ENCODE results near the gene SIK2.

SIK2 gene

GRCh38 chr11:111582881-111583280 lies 19.4 kb upstream of the SIK2 start:
- DNase-seq = no peak

DNA sequence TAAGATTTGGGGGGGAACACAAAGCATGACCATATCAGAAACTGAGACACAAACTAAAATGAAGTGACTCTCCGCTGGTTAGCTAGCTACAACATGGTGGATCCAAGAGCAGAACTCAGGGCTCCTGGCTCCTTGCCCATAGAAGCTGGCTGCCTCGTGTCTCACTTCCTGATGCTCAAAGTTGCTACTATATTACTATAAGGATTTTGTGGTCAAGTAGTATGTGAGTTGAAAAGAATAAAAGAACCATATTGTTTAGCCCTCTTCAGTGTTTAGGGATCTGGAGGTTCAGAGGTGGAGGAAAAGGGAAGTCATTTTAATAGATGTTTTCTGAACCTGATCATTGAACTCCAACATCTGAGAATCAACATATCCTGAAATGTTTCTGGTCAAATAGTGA lies 16.9 kb upstream of the SIK2 start:
- DNase-seq = no peak

- peak in 1 of 2 donors; percentile 66 for DNase-seq
These were observed 15.8 kb upstream of the SIK2 start for GRCh38 chr11:111586388-111586831.

GRCh38 chr11:111589114-111589513 lies 13.1 kb upstream of the SIK2 start:
- no peak for DNase-seq

GRCh38 chr11:111589886-111590499 lies 12.3 kb upstream of the SIK2 start:
- no peak for DNase-seq

DNA sequence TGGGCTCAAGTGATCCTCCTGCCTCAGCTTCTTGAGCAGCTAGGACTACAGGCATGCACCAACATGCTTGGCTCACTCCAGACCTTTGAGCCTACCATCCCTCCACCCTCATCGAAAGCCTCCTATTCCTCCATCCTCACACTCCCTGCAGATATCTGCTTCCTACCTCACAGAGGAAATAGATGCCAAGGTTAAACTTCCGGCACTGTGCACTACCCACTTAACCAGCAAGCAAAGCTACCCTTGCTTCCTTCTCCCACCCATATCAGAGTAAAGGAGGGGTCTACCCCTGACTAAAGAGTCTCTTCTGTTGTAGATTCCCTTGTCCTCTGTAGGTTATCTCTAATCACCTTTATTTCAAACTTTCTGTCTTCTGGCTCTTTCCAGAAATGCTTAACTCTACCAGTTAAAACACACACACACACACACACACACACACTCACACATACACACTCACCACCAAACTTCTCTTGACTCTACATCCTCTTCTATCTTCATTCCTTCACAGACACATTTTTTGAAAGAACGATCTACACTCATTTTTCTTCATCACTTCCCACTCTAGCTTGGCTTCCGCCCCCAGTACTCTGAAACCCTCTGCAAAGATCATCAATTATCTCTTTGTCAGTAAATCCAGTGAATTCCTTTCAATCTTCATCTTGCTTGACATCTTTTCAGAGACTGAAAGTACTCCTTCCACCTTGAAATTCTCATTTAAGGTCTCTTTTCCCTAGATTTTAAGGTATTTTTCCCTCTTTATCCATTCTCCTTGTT lies 10.9 kb upstream of the SIK2 start:
- DNase-seq = no peak

DNA sequence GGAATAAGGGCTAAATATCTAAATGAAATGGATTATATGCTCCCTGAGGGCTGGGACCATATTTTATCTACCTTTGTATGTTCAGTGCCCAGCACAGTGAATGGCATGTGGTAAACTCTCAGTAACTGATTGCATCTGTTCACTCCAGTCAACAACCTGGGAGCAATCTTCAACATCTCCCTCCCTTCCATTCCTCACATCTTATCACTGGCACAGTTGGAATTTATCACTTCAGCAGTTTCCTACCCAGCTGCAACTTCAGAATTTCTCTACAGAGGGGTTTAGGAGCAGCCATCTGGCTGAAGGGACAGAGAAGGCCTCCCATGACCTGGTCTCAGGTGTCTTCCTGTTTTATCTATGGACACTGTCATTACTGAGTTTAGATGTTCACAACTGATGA lies 9.8 kb upstream of the SIK2 start:
- no peak for DNase-seq

GRCh38 chr11:111596319-111596718 lies 5.9 kb upstream of the SIK2 start:
- no peak for DNase-seq

- no peak for DNase-seq
These were observed 4.1 kb upstream of the SIK2 start for GRCh38 chr11:111598148-111598547.

DNA sequence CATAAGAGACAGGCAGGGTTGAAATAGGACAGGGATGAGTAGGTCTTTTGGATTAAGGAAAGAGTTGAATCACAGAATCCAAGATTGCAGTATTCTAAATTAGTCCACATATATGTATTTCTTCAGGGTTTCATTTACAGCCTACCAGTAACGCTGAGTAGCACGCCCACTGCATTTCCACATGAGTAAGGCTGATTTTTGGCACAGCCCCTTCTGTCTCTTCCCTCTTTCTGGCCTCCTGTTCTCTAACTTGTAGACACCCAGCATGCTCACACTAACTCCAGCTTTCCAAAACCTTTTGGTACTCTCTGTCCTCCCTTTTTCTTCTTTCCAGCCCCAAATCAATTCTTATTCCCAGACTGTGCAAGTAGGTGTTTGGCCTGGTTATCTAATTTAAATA lies 3.7 kb upstream of the SIK2 start:
- DNase-seq = no peak

- no peak for DNase-seq
These were observed 642 bp upstream of the SIK2 start for GRCh38 chr11:111601636-111601978.

DNA sequence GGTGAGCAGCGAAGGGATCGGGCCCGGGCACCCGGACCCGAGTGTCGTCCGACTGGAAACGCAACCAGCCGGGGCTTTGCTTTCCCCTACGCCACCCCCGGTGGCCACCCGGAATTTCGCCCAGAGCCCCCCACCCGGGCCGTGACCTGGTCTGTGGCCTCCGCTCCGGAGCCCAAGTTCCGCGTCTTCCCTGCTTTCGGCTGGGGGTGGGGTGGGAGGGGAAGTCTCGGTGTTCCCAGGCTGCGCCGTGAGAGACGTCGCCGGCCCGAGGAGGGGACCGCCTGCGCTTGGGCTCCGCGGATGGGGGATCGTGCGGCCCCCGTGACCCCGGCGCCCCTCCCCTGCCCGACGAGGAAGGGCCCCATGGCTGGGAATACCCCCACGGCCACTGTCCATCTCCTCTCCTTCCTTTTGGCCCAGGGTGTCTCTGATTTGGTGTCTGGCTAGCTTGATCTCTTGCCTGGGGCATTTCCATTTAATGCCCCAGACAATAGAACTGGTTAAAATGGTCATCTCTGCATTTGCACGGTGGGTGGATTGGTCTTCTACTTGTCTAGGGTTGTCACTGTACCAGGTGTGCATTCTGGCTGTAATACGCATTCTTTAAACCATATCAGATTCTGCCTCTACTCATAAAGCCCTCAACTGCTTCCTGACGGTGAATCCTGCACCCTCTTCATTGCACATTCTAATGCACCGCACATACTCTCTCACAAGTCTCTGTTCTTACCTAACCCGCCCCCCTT lies 789 bp downstream of the SIK2 start:
- peak; percentile 29 to 37 for DNase-seq

DNA sequence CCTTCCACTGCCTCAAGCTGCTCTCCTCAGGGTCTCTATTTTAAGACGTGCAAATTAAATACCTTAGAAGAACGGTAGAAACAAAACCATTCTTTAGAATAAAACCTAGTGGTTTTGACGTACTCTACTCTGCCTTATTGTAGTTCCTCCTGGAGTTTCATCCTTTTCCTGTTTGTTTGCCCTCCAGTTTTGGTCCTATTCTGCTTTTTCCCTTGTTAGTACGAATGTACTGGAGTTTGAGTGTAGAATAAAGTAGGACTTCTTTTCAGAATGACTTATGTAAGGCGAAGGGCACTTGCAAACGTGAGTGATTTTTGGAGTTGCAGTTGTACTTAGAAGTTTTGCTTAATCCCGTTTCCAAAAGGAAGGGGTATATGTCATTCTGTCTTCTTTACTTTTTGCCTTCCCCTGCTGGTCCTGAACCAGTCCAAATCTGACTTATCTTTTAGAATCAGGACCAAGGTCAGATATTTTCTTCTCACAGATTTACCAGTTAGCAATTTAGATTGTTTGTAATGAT lies 1.4 kb downstream of the SIK2 start:
- DNase-seq = no peak

DNA sequence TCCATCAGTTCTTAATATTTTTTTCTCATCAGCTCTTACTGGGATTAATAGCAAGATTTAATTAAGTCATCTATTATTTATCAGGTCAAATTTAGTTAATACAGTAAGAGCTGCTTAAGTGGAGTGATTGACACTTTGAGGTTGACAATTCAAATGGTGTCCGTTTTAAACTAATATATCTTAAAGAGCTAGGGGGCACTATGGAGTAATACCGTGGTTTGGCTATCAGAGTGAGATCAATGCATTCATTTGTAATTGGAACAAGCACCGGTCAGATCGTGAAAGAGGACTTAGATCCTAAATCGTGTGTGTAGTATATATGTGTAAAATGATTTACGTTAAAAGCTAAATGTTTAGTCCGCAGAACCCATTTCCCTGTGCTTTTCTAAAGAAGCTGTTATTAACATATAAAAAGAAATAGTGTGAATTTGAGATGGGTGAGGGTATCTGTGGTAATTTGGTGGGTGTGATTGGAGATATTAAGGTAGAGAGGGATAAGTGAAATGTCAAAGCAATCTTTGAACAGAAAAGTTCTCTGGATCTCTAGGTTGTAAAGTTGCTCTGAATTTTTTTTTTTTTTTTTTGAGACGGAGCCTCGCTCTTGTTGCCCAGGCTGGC lies 2.3 kb downstream of the SIK2 start:
- DNase-seq = peak in 1 of 2 donors; percentile 66

DNA sequence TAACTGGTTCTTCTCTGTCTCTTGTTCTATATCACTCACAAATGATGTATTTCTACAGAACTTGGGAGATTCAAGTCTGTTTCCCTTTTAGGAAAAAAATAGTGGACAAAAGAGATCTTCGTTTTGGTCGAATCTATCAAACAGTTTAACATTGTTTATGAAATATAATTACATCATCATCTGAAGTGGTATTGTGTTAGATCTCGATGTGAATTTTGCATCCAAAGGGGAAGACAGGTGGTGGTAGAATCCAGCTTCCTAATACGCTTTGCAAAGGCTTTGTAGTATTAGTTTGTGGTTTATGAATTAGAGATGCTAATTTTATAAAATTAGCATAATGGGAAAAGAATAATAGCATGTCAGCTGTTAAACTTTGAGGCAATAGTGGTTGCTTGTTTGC lies 3.4 kb downstream of the SIK2 start:
- DNase-seq = no peak

DNA sequence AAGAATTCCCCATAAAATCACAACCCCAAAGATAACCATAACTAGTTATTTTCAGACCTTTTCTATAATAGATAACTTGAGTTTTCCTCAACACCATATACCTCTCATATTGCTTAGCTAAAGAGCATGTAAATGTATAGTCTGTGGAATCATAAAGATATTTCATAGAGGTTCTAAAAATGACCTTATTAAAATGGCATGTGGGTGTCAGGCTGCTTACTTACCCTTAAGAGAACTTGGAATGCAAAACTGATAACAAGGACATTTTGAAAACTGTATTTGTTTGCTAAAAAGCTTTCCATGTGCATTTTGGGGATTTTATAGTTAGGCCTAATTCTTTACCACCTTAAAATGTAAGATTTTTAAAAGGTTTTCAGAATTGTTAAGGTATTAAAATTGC lies 4.7 kb downstream of the SIK2 start:
- no peak for DNase-seq

DNA sequence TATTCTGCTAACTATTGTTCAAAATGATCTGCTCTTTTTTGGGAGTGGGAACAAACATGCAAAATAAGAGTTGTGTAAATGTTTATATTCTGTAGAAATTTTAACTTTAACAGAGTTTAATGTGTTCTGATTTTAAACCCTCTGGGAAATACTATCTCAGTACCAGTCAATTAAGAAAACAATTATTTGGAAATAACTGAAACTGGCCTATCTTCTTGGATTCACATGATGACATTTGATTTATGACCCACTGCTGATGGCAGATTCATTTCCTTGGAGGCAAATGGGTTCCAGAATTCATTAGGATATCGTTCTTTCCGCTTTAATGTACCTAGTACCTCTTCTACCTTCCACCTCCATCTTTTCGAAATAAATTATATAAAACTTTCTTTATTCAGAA lies 5.5 kb downstream of the SIK2 start:
- no peak for DNase-seq

DNA sequence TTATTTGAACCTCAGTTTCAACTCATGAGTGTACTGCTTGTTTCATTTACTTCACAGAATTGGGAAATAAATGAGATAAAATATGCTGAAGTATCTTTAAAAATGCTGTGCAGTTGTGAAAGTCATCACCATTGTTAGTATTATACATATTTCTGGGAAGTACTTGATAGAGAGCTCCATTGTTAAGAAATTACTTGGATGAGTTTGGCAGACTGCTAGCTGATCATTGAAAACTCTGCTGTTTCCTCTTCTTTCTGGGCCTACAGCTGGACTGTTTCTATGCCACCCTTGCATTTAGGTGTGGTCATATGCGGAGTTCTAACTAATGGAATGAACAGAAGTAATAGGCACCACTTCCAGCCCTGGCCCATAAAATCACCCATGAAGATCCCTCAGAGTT lies 10.0 kb downstream of the SIK2 start:
- no peak for DNase-seq

DNA sequence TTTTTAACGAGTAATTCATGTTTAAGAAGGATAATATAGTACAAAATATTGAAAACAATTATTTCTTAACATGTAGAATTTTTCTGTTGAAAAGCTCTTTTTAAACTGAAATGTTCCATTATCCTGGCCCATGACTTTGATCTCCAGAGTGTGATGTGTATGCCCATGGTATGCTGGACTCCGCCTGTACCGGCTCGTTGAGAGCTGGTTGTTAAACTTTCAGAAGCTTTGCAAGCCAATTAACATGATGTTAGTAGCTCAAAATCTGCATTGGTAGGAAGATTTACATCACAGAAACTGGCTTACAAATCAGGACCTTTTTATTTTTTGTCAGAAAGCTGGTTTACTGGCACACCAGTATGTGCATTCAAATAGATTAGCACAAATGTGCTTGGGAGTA lies 15.0 kb downstream of the SIK2 start:
- DNase-seq = no peak

DNA sequence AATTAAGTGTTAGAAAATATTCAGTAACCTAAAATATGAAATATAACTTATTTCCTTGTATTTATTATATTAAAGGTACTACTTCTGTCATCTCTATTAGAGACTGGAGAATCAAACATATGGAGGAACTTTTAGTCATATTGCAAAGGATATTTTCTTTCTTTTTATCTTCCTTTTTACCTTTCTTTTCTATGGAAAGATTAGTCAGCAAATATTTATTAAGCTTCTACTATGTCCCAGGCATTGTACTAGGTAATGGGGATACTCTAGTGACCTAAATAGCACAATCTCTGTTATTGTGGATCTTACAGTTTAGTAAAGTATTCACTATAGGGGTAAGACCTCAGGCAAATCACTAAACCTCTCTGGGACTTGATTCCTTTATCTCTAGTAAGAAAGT lies 18.3 kb downstream of the SIK2 start:
- no peak for DNase-seq

- no peak for DNase-seq
These were observed 21.3 kb downstream of the SIK2 start for GRCh38 chr11:111623527-111624030.

DNA sequence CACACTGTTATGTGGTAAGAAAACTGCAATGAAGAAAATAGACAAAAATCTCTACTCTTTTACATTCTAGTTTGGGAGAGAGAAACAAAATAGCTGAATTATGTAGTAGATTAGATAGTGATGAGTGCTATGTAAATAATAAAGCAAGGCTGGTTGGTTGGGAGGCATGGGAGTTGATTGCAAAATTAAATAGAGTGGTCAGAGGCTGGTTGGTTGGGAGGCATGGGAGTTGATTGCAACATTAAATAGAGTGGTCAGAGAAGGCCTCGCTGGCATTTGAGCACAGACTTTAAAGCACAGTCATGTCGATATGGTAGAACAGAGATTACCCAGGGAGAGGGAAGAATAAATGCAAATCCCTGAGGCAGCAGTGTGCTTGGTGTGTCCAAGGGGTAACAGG lies 22.4 kb downstream of the SIK2 start:
- DNase-seq = no peak

DNA sequence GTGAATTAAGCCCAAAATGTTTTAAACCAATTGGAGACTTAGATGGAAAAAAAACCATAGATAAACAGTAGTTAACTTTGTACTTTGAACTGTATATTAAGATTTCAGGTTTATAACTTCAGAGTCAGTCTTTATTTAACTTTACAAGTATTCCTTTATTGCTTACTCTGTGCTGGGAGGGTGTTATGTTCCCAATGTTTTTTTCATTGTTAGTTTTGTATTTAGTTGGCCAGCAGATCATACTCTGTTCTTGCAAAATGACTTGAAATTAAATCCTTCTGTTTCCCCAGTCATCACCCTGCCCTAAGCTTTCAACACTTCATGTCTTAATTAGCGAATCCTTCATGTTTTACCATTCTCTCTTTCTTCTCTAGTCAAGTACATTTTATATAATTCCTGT lies 25.3 kb downstream of the SIK2 start:
- no peak for DNase-seq

Data from CD4-positive, alpha-beta T cell treated with Interleukin-1 beta for 1 hour (primary cell).